ENCODE data around the gene SPOCK1.
"Not testable (repeated sequence)": the region's sequence is repeated elsewhere in the genome, so short reads cannot be mapped to it uniquely, and the experiment has no call there.

Gene SPOCK1

GRCh38 chr5:137500615-137501225 is 1.6 kb upstream of the SPOCK1 start:
- H3K27ac ChIP-seq (replicated peaks): no peak overlapping the region
- no peaks in the 10 kb centered on the region for H3K27me3 ChIP-seq (ENCODE audit: insufficient read depth, poor library complexity, severe bottlenecking)
- TF ChIP-seq GABPA (IDR thresholded peaks at IDR 0.05; ENCODE audit: low read depth): no peak
- no peak for TF ChIP-seq POLR2AphosphoS5 (IDR thresholded peaks at IDR 0.05; ENCODE audit: low read depth)
- no peak for TF ChIP-seq SPI1 (IDR thresholded peaks at IDR 0.05; ENCODE audit: borderline replicate concordance, low read depth)
- no peak for TF ChIP-seq REST (IDR thresholded peaks at IDR 0.05; ENCODE audit: insufficient replicate concordance, low read depth)
- TF ChIP-seq CTCF (IDR thresholded peaks at IDR 0.05; ENCODE audit: insufficient read depth, low read length): no peak
- DNase-seq (ENCODE audit: low read depth in 1 of 2, low spot score in 1 of 2): no peak
- H3K4me3 ChIP-seq (replicated peaks; ENCODE audit: insufficient read depth, low read length): no peak overlapping the region

- not testable (repeated sequence) for H3K27me3 ChIP-seq (ENCODE audit: insufficient read depth, poor library complexity, severe bottlenecking); DNase-seq (ENCODE audit: low read depth in 1 of 2, low spot score in 1 of 2); H3K27ac ChIP-seq (replicated peaks); H3K4me3 ChIP-seq (replicated peaks; ENCODE audit: insufficient read depth, low read length)
Observed at GRCh38 chr5:137499506-137499847, 351 bp upstream of the SPOCK1 start.

GRCh38 chr5:137498301-137498735 is 808 bp downstream of the SPOCK1 start:
- Histone ChIP-seq H3K27ac (replicated peaks) (no peak overlapping the region), H3K27me3 (ENCODE audit: insufficient read depth, poor library complexity, severe bottlenecking) (no peaks in the 10 kb centered on the region), H3K4me3 (replicated peaks; ENCODE audit: insufficient read depth, low read length) (no peak overlapping the region)
- TF ChIP-seq GABPA (IDR thresholded peaks at IDR 0.05; ENCODE audit: low read depth): no peak
- no peak for TF ChIP-seq CTCF (IDR thresholded peaks at IDR 0.05; ENCODE audit: insufficient read depth, low read length)
- no peak for TF ChIP-seq SPI1 (IDR thresholded peaks at IDR 0.05; ENCODE audit: borderline replicate concordance, low read depth)
- TF ChIP-seq REST (IDR thresholded peaks at IDR 0.05; ENCODE audit: insufficient replicate concordance, low read depth): no peak
- TF ChIP-seq POLR2AphosphoS5 (IDR thresholded peaks at IDR 0.05; ENCODE audit: low read depth): no peak
- no peak for DNase-seq (ENCODE audit: low read depth in 1 of 2, low spot score in 1 of 2)

GRCh38 chr5:137497396-137498290 is 1.5 kb downstream of the SPOCK1 start:
- TF ChIP-seq CTCF (IDR thresholded peaks at IDR 0.05; ENCODE audit: insufficient read depth, low read length) (no peak), REST (IDR thresholded peaks at IDR 0.05; ENCODE audit: insufficient replicate concordance, low read depth) (no peak)
- no peak for DNase-seq (ENCODE audit: low read depth in 1 of 2, low spot score in 1 of 2)
- Histone ChIP-seq H3K4me3 (replicated peaks; ENCODE audit: insufficient read depth, low read length) (no peak overlapping the region), H3K27ac (replicated peaks) (no peak overlapping the region), H3K27me3 (ENCODE audit: insufficient read depth, poor library complexity, severe bottlenecking) (no peaks in the 10 kb centered on the region)

Data from HL-60 (cell line).